Activated CD8-positive, alpha-beta memory T cell treated with anti-CD3 and anti-CD28 coated beads for 1 hour (primary cell): Measurements from ENCODE around the gene LAPTM5.

Source experiments
- DNase-seq, 2 donors: peaks; one replicate each; pipeline ENCODE4 v3.0.0-alpha.2; 2020; ENCODE audit warnings: low read depth in 1 of 2; ENCODE audit errors: extremely low read depth in 1 of 2

LAPTM5 gene

DNA sequence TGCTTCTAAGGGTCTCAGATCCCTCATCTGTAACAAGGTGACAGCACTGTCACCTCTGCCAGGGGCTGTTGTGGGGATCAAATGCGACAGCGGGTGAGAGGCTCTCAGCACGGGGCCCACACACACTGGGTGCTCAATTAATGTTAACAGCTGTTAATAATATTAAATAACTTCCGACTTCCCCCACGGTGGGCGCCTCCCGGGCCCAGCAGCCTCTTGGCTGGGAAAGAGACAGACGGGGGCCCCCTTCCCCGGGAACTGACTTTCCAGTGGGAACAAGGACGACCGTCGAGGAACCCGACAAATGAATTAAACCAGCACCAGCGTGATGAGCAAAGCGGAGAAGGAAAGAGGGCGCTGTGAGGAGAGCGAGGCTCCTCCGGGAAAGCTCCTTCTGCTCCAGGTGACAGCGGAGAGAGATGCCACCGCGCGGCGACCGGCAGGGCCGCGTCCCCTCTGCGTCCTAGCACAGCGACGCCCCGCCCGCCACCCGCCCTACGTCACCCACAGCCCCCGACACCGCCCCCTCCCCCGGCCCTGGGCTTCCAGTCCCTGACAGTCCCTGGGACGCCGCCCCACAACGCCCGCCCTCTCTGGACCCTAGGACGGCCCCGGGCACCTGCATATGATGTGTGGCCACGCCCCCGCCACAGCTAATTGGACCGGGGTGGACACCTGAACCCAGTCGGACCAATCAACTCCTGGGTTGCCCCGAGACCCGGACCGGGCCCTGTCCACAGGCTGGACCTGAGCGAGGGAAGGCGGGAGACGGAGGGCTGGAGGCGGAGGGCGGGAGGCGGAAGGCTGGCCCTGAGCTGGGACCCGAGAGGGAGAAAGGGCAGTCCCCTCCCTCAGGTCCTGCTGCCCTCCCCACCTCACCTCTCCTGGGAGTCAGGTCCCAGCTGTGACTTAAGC lies 72.4 kb downstream of the LAPTM5 start:
- no peak for DNase-seq

- no peak for DNase-seq
Observed at GRCh38 chr1:30684259-30684658, 73.3 kb downstream of the LAPTM5 start.

DNA sequence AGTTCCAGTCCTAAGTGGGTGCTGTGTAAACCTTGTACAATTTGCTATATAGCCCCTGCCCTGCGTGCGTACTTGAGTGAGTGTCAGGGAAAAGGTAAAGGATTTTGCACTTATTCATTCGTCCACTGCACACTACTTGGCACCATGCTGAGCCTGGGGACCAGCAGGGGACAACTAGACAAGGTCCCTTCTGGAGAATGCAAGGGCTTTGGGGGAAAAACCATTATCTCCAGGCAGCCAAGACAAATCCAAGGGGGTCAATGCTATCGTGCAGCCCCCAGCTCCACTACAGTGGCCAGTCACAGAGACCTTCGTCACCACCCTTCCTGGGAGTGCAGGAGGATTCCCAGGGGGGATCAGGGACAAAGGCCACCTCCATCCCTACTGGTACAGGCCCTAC lies 73.9 kb downstream of the LAPTM5 start:
- no peak for DNase-seq
